GM10248 (cell line): ENCODE measurements around the gene CCDC144A.
"Not testable (repeated sequence)": the region's sequence is repeated elsewhere in the genome, so short reads cannot be mapped to it uniquely, and the experiment has no call there.

Experiments used
- CTCF ChIA-PET: fragments of 300-600 bp; sonication (Branson Sonifier 250); formaldehyde crosslinking; extraction: SDS; loops from one replicate; lab custom pipeline; 2021; ENCODE audit warnings: antibody characterized with exemption; lab: Yijun Ruan, JAX
- POLR2A ChIA-PET: fragments of 350-650 bp; sonication (Branson Sonifier 250); formaldehyde crosslinking; extraction: SDS; loops from one replicate; lab custom pipeline; 2020; ENCODE audit warnings: antibody characterized with exemption; lab: Yijun Ruan, JAX
- DNase-seq: peaks from one replicate; pipeline ENCODE4 v3.0.0; 2012; ENCODE audit errors: extremely low spot score
- TF ChIP-seq, protein P1 (sequence below): IDR thresholded peaks from 2 replicates; pipeline ENCODE4 v1.5.1; 2012; ENCODE audit warnings: mild to moderate bottlenecking, low read depth; ENCODE audit errors: extremely low read depth, missing control alignments, control extremely low read depth

CCDC144A gene

GRCh38 chr17:16751224-16751923, 61.3 kb downstream of the CCDC144A start:
- POLR2A ChIA-PET, CTCF ChIA-PET: not testable (repeated sequence)
- peak; percentile 2 for DNase-seq
- TF ChIP-seq, protein P1, sequence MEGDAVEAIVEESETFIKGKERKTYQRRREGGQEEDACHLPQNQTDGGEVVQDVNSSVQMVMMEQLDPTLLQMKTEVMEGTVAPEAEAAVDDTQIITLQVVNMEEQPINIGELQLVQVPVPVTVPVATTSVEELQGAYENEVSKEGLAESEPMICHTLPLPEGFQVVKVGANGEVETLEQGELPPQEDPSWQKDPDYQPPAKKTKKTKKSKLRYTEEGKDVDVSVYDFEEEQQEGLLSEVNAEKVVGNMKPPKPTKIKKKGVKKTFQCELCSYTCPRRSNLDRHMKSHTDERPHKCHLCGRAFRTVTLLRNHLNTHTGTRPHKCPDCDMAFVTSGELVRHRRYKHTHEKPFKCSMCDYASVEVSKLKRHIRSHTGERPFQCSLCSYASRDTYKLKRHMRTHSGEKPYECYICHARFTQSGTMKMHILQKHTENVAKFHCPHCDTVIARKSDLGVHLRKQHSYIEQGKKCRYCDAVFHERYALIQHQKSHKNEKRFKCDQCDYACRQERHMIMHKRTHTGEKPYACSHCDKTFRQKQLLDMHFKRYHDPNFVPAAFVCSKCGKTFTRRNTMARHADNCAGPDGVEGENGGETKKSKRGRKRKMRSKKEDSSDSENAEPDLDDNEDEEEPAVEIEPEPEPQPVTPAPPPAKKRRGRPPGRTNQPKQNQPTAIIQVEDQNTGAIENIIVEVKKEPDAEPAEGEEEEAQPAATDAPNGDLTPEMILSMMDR: peak; percentile 44

- CTCF ChIA-PET, POLR2A ChIA-PET: not testable (repeated sequence)
Observed at GRCh38 chr17:16751924-16752287, 61.9 kb downstream of the CCDC144A start.

DNA sequence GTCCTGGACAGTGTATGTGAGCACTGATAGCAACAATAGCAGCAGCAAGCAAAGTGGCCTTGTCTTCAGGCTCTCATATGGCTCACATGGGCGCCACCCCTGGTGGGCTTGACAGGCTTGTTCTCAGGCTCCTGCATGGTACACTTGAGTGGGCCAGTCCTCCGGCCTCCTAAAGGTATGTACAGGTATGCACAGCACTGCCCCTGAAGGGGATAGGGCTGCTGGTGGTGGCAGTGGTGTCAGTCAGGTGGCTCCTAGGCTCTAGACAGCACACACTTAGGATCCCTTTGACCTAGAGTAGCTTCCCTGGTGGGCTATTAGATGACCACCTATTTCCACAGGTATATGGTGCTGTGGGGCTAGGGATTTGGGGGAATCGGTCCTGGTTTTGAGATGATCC, 67.5 kb downstream of the CCDC144A start:
- POLR2A ChIA-PET, CTCF ChIA-PET, DNase-seq: not testable (repeated sequence)

More at GRCh38 chr17:16751924-16752287, 61.9 kb downstream of the CCDC144A start:
- DNase-seq: not testable (repeated sequence)

- DNase-seq, CTCF ChIA-PET, POLR2A ChIA-PET: not testable (repeated sequence)
Observed at GRCh38 chr17:16758177-16758576, 68.1 kb downstream of the CCDC144A start.

DNA sequence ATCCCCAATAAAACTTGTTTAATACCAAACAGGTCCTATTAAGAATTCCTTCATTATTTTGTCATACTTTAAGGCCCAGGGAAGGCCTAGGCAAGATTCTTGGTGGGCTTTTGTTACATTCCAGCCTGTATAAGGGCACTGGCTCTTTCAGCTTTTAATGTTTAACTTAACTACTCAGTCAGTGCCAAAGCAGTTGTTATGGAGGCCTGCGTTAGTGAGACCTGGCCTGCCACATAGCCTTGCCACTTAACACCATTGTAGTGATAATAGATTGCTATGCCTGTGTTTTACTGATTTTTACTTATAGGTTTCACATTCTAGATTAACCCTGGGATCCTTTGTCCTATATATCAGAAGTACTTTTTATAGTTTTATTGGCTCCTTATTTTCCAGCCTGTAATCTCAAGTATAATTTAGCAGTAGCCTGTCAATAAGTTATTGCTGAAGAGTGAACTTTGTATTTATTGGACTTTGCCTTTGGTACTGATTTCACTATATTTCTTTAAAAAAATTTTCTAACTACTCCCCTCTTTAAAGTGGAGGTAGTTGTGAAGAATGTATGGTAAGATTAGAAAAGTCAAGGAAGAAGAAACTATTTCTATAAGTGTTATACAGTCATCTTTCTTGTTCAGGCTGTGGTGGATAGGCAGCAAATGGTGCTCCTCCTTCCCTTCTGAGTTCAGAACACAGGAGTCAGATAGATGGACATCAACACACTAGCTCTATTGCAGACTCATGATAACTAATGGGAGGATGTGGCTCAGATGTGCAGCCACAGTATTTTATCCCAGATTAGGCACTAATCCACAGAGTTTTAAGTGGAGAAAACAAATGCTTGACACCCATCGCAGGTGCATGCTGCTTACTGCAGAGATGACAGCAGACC, 78.5 kb downstream of the CCDC144A start:
- CTCF ChIA-PET, DNase-seq, POLR2A ChIA-PET: not testable (repeated sequence)

DNA sequence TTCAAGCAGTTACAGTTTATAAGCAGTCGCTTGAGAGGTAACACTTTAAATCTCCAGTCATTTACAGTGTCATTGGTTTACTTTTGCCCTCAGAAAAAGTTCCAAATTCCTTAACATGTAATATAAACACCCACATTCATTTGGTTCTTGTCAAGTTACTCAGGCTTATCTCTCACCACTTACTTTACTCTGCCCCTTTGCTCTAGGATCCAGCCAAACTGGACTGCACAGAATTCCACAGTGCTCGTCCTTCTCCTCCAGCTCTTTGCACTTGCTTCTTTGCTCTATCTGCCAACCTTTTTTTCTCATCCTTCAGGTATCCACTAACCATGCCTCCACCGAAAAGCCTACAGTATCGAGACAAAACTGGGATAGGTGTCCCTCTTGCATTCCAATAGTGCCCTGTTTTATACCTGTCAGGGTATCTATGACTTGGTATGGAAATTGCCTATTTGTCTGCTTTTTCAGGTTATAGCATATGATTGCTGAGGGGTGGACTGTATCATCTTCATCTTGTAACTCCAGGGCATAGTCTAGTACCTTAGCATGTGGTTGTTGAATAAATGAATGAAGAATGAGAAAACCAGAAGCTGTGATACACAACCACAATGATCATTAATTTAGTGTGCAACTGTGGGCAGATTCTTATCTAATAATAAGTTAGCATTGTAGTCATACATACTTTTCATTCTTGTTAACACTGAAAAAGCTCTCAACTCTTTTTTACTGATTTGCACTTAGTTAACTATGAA, 82.5 kb downstream of the CCDC144A start:
- POLR2A ChIA-PET, CTCF ChIA-PET, DNase-seq: not testable (repeated sequence)

- DNase-seq, CTCF ChIA-PET, POLR2A ChIA-PET: not testable (repeated sequence)
Observed at GRCh38 chr17:16773146-16773522, 83.1 kb downstream of the CCDC144A start.

GRCh38 chr17:16787851-16788250, 97.8 kb downstream of the CCDC144A start:
- DNase-seq, CTCF ChIA-PET, POLR2A ChIA-PET: not testable (repeated sequence)

GRCh38 chr17:16788889-16789536, 99.0 kb downstream of the CCDC144A start:
- CTCF ChIA-PET, POLR2A ChIA-PET, DNase-seq: not testable (repeated sequence)

GRCh38 chr17:16789622-16790021, 99.6 kb downstream of the CCDC144A start:
- DNase-seq, CTCF ChIA-PET, POLR2A ChIA-PET: not testable (repeated sequence)

DNA sequence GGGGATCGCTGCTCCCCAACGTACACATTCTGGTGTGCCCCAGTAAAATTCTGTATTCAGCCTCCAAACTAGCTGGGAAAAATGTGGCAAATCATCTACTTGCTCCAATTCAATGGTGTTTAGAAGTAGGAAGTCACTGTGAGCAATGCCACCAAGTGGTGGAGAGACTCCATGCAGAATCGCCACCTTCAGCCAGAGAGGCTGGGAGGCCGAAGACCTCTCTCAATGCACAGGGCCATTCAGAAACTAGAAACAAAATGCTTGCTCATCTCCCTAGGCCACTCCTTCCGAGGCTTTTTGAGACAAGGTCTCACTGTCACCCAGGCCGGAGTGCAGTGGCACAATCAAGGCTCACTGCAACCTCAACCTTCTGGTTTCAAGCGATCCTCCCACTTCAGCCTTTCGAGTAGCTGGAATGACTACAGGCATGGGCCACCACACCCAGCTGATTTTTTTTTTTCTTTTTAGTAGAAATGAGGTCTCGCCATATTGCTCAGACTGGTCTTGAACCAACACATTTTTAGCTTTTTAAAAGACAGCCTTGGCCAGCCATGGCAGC, 100.4 kb downstream of the CCDC144A start:
- CTCF ChIA-PET, DNase-seq, POLR2A ChIA-PET: not testable (repeated sequence)

DNA sequence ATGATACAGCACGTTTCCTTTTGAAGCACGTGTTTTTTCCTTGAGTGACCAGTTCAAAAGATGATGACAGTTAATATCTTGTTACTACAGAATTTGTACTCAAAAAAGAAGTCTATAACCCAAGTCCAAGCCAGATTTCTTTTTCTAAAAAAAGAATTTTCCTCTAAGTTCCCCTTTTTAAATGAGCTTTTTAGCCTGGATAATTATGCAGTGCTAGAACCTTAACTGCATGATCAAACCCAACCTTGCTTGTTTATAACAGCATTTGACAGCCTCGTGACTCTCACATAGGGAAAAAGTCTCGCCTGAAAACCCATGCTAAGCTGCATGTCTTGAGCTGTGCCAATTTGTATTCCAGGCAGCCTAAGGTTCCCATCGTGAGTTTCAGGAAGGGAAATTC, 104.2 kb downstream of the CCDC144A start:
- POLR2A ChIA-PET: not testable (repeated sequence)

DNA sequence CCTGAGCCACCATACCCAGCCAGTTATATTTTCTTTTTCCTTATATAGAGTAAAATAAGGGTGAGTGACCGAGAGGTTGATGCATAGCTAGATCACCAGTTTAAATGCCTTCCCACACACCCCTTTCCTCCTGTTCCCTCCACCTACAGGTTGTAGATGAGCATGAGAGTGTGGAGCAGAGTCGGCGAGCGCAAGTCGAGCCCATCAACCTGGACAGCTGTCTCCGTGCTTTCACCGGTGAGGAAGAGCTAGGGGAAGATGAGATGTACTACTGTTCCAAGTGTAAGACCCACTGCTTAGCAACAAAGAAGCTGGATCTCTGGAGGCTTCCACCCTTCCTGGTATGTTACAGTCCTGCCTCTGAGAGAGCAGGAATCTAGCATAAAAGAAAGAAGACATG, 105.9 kb downstream of the CCDC144A start:
- DNase-seq, CTCF ChIA-PET, POLR2A ChIA-PET: not testable (repeated sequence)

More for the DNA sequence above, 104.2 kb downstream of the CCDC144A start:
- DNase-seq, CTCF ChIA-PET: not testable (repeated sequence)

DNA sequence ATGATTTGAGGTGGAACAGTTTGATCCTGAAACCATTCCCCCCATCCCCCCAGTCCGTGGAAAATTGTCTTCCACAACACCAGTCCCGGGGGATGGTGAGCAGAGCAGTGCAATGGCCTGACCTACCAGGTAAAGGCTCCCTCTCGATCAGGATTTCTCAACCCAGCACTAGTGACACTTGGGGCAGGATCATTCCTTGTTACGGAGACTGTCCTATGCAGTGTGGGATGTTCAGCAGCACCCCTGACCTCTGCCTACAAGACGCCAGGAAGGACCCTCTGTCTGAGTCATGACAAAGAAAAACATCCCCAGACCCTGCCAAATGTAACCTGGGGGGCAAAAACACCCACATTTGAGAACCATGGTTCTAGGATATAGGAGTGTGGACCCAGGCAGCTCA, 114.8 kb downstream of the CCDC144A start:
- DNase-seq, POLR2A ChIA-PET, CTCF ChIA-PET: not testable (repeated sequence)

- DNase-seq, CTCF ChIA-PET, POLR2A ChIA-PET: not testable (repeated sequence)
Observed at GRCh38 chr17:16806599-16806998, 116.6 kb downstream of the CCDC144A start.

DNA sequence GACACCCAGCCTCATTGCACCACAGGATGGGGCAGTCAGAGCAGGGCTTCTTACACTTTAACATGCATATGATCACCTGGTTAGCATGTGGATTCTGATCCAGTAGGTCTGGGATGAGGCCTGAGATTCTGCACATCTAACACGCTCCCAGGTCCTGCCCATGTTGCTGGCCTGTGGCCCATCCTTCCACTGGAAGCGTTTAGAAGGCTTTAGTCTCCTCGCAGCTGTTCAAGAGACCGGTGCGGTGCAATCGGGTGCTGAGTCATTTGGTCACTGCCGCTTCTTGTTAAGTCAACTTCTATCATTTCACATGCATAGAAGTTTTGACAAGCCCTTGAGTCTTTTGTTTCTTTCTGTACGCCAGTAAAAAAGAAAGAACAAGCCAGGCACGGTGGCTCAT, 117.6 kb downstream of the CCDC144A start:
- POLR2A ChIA-PET, CTCF ChIA-PET, DNase-seq: not testable (repeated sequence)
